GM12891 (cell line): ENCODE data around the gene FSTL4.

ENCODE experiments used
- DNase-seq: peaks from one replicate; pipeline ENCODE4 v3.0.0; 2011; ENCODE audit warnings: low spot score; ENCODE audit not compliant: insufficient read length
- FAIRE-seq: peaks from 2 replicates; lab custom pipeline; 2011; peaks lifted over from hg19 to GRCh38; lab: Jason Lieb, UNC
- PAX5 ChIP-seq: IDR thresholded peaks from 2 replicates; pipeline ENCODE4 v1.6.1; 2011; ENCODE audit warnings: low read length, moderate library complexity, mild to moderate bottlenecking; ENCODE audit not compliant: insufficient read depth, severe bottlenecking
- POLR2A ChIP-seq: IDR thresholded peaks from 2 replicates; pipeline ENCODE4 v1.6.1; 2011; ENCODE audit warnings: low read depth, low read length, control low read depth
- POLR2AphosphoS5 ChIP-seq: IDR thresholded peaks from 2 replicates; pipeline ENCODE4 v1.6.1; 2011; ENCODE audit warnings: low read depth, low read length, control low read depth
- POU2F2 ChIP-seq: IDR thresholded peaks from 2 replicates; pipeline ENCODE4 v1.6.1; 2011; ENCODE audit warnings: low read depth, mild to moderate bottlenecking, control low read depth, low read length, moderate library complexity
- SPI1 ChIP-seq: IDR thresholded peaks from 2 replicates; pipeline ENCODE4 v1.6.1; 2011; ENCODE audit warnings: low read depth, low read length, control low read depth
- TAF1 ChIP-seq: IDR thresholded peaks from 2 replicates; pipeline ENCODE4 v1.6.1; 2011; ENCODE audit warnings: low read depth, low read length, control low read depth

The FSTL4 gene

DNA sequence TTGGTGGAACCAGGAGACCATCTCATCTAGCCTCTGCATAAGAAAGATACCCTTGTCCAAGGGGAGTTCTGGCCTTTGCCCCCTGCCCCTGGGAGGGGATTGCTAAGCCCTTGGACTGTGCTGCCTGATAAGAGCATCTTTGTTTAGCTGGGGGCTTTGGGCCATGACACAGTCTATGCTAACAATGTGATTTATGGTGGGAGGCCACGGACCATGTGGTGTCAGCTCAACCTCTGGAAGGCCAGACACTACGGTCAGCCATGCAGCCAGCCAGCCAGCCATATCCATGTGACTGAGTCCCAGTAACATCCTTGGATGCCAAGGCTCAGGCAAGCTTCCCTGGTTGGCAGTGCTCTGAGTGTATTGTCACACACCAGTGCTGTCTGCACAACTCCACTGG is 244.4 kb downstream of the FSTL4 start:
- TF ChIP-seq POU2F2 (no peak), TAF1 (no peak), POLR2A (no peak), SPI1 (no peak), PAX5 (no peak), POLR2AphosphoS5 (no peak)
- FAIRE-seq, result no peak

DNA sequence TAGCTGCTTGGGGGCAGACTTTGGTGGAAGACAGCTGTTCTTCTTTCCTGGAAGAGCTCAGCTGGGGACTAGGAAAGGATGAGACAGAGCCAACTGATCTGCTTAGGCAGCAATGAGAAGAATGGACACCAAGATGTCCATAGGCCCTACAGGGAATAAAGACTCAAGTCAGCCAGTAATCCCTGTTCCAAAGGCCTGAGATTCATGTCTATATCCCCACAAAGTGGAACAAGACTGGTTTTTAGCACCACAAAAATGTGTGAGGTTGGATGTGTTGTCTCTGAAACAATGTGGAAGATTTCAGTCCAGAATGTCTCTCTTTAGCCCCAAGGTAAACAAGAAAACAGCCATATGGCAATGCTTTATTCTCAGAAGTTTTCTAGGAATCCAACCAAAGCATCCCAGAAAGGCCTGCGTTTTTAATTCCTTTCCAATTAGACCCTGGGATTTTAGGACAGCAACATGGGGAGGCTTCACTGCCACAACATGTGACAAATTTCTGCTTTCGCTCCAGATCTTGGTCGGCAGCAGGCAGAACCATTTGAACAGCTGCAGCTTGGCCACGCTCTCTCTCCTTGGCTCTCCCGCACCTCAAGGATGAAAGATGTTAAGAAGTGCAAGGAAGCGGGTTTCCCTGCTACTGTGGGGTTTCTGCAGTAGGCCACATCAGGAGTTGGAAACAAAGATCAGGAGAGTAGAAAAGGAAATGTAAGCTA is 245.1 kb downstream of the FSTL4 start:
- DNase-seq, result no peak
- FAIRE-seq, result no peak
- TF ChIP-seq POLR2AphosphoS5 (no peak), POU2F2 (no peak), TAF1 (no peak)

More for the DNA sequence above, 244.4 kb downstream of the FSTL4 start:
- no peak for DNase-seq

DNA sequence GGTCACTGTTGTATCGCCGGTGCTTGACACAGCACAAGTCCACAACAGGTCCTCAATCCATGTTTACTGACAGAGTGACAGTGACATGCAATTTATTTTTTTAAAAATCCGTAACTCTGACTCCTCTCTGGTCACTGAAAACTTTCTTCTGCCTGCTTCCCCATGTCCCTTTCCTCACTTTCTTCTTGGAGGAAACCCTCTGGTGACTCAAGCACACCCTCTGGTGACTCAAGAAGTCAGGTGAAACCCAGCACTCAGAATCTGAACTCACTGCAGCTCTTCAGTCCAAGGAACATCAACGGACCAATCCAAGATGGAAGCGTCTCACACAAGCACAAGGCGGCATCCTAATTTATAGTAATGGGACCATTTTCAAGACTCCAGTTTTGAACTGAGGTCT is 245.9 kb downstream of the FSTL4 start:
- DNase-seq (no peak), FAIRE-seq (no peak)
- TF ChIP-seq POU2F2 (no peak), PAX5 (no peak), SPI1 (no peak), POLR2AphosphoS5 (no peak), TAF1 (no peak), POLR2A (no peak)

DNA sequence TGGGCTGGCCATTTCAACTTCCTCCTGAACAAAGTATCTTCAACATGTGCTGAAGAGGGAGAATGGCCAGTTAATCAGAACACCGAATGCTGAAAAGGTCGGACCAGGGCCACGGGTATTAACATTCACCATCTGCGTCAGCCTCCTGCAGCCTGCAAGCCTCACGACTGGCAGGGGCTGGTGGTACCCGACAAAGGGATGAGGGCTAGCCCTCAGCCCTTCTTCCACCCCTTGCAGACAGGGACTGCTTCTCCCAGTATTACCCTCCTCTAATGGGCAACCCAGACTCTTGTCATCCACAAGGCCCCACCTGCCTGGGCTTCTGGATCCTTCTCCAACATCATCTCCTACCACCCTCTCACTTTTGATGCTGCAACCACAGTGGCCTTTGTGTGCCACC is 246.6 kb downstream of the FSTL4 start:
- TF ChIP-seq POLR2AphosphoS5 (no peak), POLR2A (no peak), PAX5 (no peak), POU2F2 (no peak), TAF1 (no peak), SPI1 (no peak)
- FAIRE-seq (no peak), DNase-seq (no peak)

DNA sequence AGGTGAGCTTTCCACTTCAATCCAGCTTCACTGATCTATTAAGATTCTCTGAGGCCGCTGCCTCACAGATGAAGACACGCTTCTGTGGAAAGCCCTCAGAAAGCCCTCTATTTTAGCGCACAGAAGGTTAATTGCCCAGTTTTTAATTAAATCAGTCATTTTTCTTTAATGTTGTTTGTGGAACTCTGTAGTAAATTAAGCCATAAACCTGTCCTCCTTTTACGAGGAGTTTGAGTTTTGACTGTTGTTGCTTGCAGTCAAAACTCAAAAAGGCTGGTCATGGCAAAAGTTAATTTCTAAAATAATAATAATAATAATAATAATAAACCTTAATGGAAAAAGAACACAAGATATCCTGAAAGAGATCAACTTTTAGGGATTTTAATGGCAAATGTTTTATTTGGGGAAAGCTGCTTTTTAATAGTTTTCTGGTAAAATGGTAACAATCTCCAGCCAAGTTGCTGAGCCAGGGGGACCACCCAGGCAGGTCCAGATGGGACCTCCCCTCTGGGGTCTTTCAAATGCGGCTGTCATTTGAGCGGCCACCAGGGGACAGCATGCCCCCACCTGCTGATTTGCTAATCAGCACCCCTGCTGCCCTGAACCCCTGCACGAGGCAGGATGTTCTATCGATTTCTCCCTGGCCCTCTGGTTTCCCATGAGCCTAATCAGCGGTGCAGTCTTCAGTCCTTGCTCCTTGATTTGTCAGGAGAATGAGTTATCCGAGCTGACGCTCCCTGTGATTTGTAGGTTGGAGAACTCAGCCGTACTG is 247.2 kb downstream of the FSTL4 start:
- no peak for FAIRE-seq
- DNase-seq, result no peak
- no peak for TF ChIP-seq POU2F2
- TF ChIP-seq POLR2A, result no peak
- no peak for TF ChIP-seq TAF1
- TF ChIP-seq PAX5, result no peak
- TF ChIP-seq POLR2AphosphoS5, result no peak
- no peak for TF ChIP-seq SPI1

DNA sequence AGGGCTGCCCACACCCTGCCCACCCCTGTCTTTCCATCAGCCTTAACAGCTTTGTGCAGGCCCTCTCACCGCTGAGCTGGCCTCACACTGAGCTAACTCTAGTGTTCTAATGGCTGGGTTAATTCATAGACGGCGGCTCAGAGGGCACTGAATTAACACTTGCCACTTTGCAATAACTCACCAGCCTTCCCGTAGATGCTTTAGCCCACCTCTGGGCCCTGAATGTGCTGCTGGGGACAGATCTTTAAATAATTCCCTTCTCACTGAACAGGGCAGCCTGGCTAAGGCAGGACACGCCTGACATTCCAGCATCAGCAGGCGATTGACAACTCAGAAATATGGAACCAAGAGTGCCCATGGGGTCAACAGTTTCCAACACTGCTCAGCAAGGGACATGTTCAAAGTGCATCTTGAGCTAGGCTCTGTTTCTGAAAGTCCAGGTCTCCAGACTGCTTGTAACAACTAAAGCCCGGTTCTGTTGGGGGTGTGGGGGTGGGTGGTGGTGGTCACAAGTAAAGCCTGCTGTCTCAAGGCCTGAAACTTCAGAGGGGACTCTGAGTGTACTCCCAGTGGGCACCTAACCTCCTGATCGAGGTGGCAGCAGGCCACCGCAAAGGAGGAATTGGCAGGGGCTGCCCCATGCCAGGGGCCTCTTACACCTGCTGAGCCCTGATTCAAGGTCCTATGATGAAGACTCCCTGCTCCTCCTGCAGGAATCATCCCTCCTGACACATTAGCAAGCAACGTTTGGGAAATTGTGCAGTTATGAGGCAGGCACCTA is 248.3 kb downstream of the FSTL4 start:
- FAIRE-seq, result no peak

DNA sequence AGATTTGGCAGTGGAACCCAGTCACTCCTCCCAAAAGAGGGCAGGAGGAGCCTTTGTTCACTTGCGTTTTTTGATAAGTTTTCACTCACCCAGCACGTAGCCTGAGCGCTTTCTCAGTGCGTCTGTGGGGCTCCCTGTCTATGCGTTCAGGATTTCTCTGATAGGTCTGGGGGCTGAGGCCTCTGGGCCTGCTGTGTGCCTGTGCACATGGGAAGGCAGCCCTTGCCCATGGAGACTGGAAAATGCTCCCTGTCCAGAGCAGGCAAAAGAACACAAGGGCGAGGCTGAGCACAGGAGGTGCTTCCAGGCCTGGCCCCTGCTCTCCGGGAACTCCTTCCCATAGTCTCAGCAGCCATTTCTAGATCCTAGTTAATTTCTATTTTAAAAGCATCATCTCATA is 249.9 kb downstream of the FSTL4 start:
- FAIRE-seq (no peak), DNase-seq (no peak)
- TF ChIP-seq POU2F2 (no peak), PAX5 (no peak), SPI1 (no peak), POLR2A (no peak), POLR2AphosphoS5 (no peak), TAF1 (no peak)

More for the DNA sequence above, 248.3 kb downstream of the FSTL4 start:
- TF ChIP-seq POLR2A (no peak), POLR2AphosphoS5 (no peak), TAF1 (no peak)
- DNase-seq, result no peak

DNA sequence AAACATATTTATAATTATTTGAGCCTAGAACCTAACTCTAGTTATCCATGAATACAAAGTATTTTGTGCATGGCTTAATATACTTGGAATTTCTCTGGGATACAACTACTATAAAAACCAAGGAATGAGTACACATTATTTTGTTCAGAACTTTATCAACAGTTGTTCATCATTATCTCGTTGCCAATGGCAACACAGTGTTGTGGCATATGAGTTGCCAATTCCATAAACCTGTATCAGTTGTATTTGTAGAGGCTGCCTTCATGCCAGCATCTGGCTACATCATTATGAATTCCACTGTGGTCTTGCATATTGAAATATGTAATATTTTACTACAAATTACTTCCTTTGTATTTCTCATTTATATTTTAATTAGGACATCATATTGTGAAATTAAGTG is 250.4 kb downstream of the FSTL4 start:
- FAIRE-seq, result no peak
- no peak for DNase-seq
- TF ChIP-seq POU2F2, result no peak
- no peak for TF ChIP-seq SPI1
- no peak for TF ChIP-seq POLR2AphosphoS5
- TF ChIP-seq PAX5, result no peak
- TF ChIP-seq TAF1, result no peak
- TF ChIP-seq POLR2A, result no peak

DNA sequence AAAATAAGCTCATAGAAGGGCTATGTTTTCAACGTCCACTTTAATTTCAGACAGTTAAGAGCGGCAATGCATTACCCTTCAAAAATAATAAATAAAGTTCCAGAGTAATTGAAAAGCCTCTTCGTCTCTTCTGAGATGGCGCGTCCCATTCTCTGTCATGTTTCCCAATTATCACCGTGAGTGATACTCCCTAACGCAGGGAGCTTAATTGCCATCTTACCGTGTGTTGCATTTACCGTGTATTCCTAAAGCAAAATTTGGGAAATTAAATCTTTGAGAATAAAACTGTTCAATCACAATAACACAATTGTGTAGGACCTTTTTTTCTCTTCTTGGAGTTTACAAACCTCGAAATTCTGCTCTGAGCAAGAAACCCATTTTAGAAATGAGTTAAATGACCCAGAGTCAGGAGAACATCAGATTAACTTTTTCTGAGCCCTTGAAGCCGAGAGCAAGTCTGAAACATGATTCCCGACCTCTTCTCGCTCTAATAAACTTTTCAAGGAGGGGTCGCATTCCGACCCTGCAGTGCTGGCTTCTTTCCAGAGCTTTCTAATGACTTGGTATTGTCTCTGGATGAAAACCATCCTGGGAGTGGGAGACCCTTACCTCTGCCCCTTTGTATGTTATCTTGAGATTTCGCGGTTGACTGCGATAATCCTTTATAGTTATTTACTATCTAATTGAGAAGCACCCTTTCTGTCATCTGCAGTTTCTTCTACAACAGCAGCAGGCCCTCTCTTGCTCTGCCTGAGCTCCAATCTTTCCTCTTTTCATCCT is 251.5 kb downstream of the FSTL4 start:
- TF ChIP-seq POLR2A (no peak), POLR2AphosphoS5 (no peak), TAF1 (no peak), SPI1 (no peak), POU2F2 (no peak)
- no peak for FAIRE-seq
- no peak for DNase-seq
